WERI-Rb-1 (cell line): ENCODE data around the gene TAF1C.
A peak's percentile ranks its signal among the peaks of the same experiment; 100 is the strongest.

Experiments used
- DNase-seq: peaks from one replicate; pipeline ENCODE4 v3.0.0-alpha.2; 2020
- H3K27ac ChIP-seq: fragments of 250-450 bp; sonication (Bioruptor Pico); 2 replicates; pipeline ENCODE4 v1.5.1; 2020; ENCODE audit warnings: mild to moderate bottlenecking, moderate library complexity
- H3K27me3 ChIP-seq: fragments of 250-450 bp; sonication (Bioruptor Pico); 2 replicates; pipeline ENCODE4 v1.5.1; 2021; ENCODE audit warnings: mild to moderate bottlenecking, low read depth, moderate library complexity; ENCODE audit not compliant: insufficient read depth, severe bottlenecking
- H3K36me3 ChIP-seq: fragments of 250-450 bp; sonication (Bioruptor Pico); 2 replicates; pipeline ENCODE4 v1.5.1; 2020; ENCODE audit warnings: mild to moderate bottlenecking, moderate library complexity
- H3K4me3 ChIP-seq: 2 replicates; pipeline ENCODE4 v1.5.1; 2011; ENCODE audit warnings: low read depth, mild to moderate bottlenecking, control low read depth, low read length
- H3K9me3 ChIP-seq: fragments of 250-450 bp; sonication (Bioruptor Pico); 2 replicates; pipeline ENCODE4 v1.5.1; 2021; ENCODE audit warnings: mild to moderate bottlenecking, moderate library complexity; ENCODE audit not compliant: severe bottlenecking
- TF ChIP-seq, protein P1 (sequence below): IDR thresholded peaks from 2 replicates; pipeline ENCODE4 v1.5.1; 2011; ENCODE audit warnings: low read depth, mild to moderate bottlenecking, control low read depth, inconsistent platforms, low read length

The TAF1C gene

DNA sequence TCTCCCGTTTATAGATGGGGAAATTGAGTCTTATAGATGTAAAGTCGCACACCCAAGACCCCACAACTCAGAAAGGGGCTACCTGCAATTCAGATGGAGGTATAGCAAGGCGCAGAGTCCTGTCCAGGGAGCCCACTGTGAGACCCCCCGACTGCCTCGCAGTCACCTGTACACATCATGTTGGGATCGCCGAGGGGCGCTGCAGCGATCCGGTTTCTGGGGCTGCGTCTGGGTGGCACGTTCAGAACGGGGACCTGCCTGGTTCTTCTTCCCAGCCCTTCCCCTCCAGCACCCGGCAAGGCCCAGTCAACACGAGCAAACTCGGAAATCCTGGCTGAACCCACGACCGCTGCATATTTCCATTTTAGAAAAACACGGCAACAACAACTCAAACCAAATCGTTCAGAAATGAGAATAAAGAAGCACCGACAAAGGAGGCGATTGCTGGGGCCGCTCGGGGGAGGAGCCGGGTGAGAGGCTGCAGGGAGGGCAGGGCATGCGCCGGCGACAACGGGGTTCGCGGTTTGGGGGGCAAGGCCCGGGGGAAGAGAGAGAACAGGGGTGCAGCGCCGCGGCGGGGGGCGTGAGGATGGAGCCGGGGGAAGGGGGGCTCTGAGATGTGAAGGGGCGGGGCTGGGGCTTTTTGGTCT is 42.5 kb downstream of the TAF1C start:
- peak; percentile 14 for DNase-seq
- H3K27ac ChIP-seq: peak overlapping the region; percentile 69
- TF ChIP-seq, protein P1, sequence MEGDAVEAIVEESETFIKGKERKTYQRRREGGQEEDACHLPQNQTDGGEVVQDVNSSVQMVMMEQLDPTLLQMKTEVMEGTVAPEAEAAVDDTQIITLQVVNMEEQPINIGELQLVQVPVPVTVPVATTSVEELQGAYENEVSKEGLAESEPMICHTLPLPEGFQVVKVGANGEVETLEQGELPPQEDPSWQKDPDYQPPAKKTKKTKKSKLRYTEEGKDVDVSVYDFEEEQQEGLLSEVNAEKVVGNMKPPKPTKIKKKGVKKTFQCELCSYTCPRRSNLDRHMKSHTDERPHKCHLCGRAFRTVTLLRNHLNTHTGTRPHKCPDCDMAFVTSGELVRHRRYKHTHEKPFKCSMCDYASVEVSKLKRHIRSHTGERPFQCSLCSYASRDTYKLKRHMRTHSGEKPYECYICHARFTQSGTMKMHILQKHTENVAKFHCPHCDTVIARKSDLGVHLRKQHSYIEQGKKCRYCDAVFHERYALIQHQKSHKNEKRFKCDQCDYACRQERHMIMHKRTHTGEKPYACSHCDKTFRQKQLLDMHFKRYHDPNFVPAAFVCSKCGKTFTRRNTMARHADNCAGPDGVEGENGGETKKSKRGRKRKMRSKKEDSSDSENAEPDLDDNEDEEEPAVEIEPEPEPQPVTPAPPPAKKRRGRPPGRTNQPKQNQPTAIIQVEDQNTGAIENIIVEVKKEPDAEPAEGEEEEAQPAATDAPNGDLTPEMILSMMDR: 0 out of 2 replicates have a peak, but pooled peaks have one; percentile 16
- no peaks in the 10 kb centered on the region for H3K9me3 ChIP-seq
- H3K27me3 ChIP-seq: no peaks in the 10 kb centered on the region
- peak overlapping the region; percentile 52 for H3K4me3 ChIP-seq
- H3K36me3 ChIP-seq: no peaks in the 10 kb centered on the region

DNA sequence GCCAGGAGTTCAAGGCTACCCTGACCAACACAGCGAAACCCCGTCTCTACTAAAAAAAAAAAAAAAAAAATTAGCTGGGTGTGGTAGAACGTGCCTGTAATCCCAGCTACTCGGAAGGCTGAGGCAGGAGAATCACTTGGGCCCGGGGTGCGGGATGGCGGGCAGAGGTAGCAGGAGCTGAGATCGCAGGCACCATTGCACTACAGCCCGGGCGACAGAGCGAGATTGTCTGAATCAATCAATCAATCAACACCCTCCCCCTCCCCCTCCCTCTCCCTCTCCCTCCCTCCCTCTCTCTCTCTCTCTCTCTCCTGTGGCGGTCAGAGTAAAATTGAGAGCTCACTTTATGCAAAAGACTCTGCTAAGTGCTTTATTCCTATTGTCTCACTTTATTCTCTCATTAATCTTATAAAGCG is 43.1 kb downstream of the TAF1C start:
- Histone ChIP-seq H3K27me3 (no peaks in the 10 kb centered on the region), H3K4me3 (peak overlapping the region; percentile 52), H3K9me3 (no peaks in the 10 kb centered on the region), H3K27ac (no peak overlapping the region), H3K36me3 (no peaks in the 10 kb centered on the region)
- peak; percentile 12 for DNase-seq
- TF ChIP-seq, protein P1: no peak

DNA sequence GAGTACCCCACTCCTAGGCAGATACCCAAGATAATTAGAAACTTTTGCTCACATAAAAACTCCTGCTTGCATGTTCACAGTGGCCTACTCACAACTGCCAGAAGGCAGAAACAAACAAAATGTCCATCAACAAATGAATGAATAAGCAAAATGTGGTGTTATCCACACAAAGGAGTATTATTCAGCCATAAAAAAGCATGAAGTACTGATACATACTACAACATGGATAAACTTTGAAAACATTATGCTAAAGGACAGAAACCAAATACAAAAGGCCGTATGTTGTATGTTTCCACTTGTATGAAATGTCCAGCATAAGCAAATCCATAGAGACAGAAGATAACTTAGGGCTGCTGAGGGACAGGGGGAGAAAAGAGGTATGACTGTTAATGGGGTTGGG is 43.8 kb downstream of the TAF1C start:
- TF ChIP-seq, protein P1: no peak
- no peak overlapping the region for H3K27ac ChIP-seq
- no peaks in the 10 kb centered on the region for H3K9me3 ChIP-seq
- no peak overlapping the region for H3K4me3 ChIP-seq
- no peaks in the 10 kb centered on the region for H3K36me3 ChIP-seq
- DNase-seq: no peak
- no peaks in the 10 kb centered on the region for H3K27me3 ChIP-seq

DNA sequence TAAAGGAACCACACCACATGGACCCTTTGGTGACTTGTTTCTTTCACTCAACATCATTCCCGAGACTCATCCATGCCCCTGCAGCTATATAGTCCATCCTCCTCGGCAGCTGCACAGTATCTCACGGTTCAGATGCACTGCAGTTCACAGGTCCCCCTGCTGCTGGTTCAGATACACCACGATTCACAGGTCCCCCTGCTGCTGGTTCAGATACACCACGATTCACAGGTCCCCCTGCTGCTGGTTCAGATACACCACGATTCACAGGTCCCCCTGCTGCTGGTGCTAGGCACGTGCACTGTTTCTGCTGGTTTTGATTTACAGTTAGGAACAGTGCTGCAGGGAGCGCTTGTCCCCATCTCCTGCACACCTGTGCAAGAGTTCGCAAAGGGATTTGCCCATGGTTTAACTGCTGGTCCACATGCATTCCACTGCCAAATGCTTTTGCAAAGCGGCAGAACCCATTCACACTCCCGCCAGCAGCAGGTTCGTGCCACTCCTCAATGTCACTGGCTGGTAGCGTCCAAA is 45.6 kb downstream of the TAF1C start:
- H3K4me3 ChIP-seq: no peak overlapping the region
- H3K27ac ChIP-seq: no peak overlapping the region
- peak; percentile 39 for DNase-seq

DNA sequence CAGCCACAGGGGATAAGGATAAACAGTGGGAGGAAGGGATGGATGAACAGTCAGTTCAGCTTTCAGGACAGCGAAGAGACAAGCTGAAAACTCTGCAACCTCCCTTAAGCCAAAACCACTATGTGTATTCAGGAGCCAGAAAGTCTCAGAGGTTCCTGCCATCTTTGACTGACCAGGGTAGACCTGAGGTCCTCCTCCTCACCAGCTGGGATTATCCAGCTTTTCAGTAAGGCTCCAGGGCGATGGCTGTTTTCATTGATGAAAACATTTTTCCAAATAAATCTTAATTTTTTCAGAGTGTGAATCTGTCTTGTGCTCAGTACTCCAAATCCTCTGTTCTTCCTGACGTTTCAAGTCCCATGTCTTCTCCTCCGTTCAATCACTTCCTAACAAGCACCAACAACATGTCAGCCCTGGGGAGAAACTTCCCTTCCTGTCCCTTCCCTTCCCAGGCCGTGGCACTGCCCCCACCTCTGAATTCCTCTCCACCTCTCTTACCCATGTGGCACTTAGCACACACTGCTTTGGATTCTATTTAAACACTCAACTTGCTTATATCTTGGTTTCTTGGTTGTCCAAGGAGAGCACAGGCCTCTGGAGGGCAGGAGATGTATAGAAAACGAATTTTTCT is 47.1 kb downstream of the TAF1C start:
- no peaks in the 10 kb centered on the region for H3K27me3 ChIP-seq
- no peaks in the 10 kb centered on the region for H3K36me3 ChIP-seq
- no peak overlapping the region for H3K4me3 ChIP-seq
- no peaks in the 10 kb centered on the region for H3K9me3 ChIP-seq
- H3K27ac ChIP-seq: peak overlapping the region; percentile 78
- DNase-seq: no peak
- TF ChIP-seq, protein P1: no peak

More for the DNA sequence above, 45.6 kb downstream of the TAF1C start:
- Histone ChIP-seq H3K9me3 (no peaks in the 10 kb centered on the region), H3K27me3 (no peaks in the 10 kb centered on the region), H3K36me3 (no peaks in the 10 kb centered on the region)
- TF ChIP-seq, protein P1: peak; percentile 38
